Stimulated activated naive B cell treated with anti-CD40 and anti-IgM and Interleukin-4, amounts not matched to agents 10 μg/mL and 1 μg/mL and 100 μg/mL, for 72 hours (primary cell): Measurements from ENCODE around the gene NEURL3.

Experiments used
- ATAC-seq, 2 donors: fragments of 150-1000 bp; cut with Tn5 transposase; replicated peaks; 2 replicates each; pipeline ENCODE4 v1.10.0; 2021; ENCODE audit warnings: moderate library complexity in 1 of 2
- DNase-seq: peaks from one replicate; pipeline ENCODE4 v3.0.0; 2021
- H3K27ac Mint-ChIP-seq: one replicate; pipeline ENCODE4 v1.8.0; 2022; ENCODE audit warnings: mild to moderate bottlenecking, mixed read lengths
- H3K27me3 Mint-ChIP-seq, 2 donors: one replicate each; pipeline ENCODE4 v1.8.0; 2022; ENCODE audit warnings: mixed read lengths in 2 of 2
- H3K36me3 Mint-ChIP-seq, 2 donors: one replicate each; pipeline ENCODE4 v1.8.0; 2022; ENCODE audit warnings: mixed read lengths in 2 of 2, mild to moderate bottlenecking in 1 of 2
- H3K4me1 Mint-ChIP-seq, 2 donors: one replicate each; pipeline ENCODE4 v1.8.0; 2022; ENCODE audit warnings: mixed read lengths in 2 of 2, mild to moderate bottlenecking in 1 of 2
- H3K4me3 Mint-ChIP-seq, 2 donors: one replicate each; pipeline ENCODE4 v1.8.0; 2022; ENCODE audit warnings: mild to moderate bottlenecking in 2 of 2, mixed read lengths in 2 of 2, moderate library complexity in 1 of 2
- H3K9me3 Mint-ChIP-seq, 2 donors: one replicate each; pipeline ENCODE4 v1.8.0; 2022; ENCODE audit warnings: mixed read lengths in 2 of 2, mild to moderate bottlenecking in 1 of 2

The NEURL3 gene

GRCh38 chr2:96510931-96511595 lies 5.9 kb upstream of the NEURL3 start:
- H3K9me3 Mint-ChIP-seq: no peaks in the 10 kb centered on the region
- H3K4me1 Mint-ChIP-seq: peaks cover 17 to 28% of the 10 kb centered on the region in 2 donors
- DNase-seq: no peak
- no peak overlapping the region for H3K4me3 Mint-ChIP-seq
- no peak overlapping the region for H3K27ac Mint-ChIP-seq
- H3K36me3 Mint-ChIP-seq: peaks cover 0 to 3% of the 10 kb centered on the region in 2 donors
- H3K27me3 Mint-ChIP-seq: peaks cover 24 to 27% of the 10 kb centered on the region in 2 donors
- no peak for ATAC-seq

DNA sequence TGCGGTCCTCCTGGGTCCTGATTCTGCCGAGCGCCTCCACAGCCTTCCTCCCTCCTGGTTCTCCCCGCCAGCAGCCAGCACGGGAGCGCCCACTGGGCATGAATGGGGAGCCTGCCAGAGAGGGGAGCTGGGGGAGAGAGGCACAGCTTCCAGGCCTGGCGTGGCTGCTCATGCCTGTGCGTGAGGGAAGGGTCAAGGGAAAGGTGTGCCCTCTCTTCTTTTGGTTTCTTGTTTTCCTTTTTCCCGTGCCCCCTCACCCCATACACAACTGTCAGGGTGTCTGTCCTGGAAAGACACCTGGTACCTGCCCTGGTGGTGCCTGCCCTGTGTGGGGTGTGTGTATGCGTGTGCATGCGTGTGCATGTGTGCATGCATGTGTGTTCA lies 4.7 kb upstream of the NEURL3 start:
- no peak for ATAC-seq
- peak overlapping the region; percentile 20 to 56 for H3K4me3 Mint-ChIP-seq

GRCh38 chr2:96509114-96509846 lies 4.1 kb upstream of the NEURL3 start:
- Mint-ChIP-seq H3K36me3 (no peaks in the 10 kb centered on the region), H3K9me3 (no peaks in the 10 kb centered on the region), H3K4me1 (peaks cover 26 to 38% of the 10 kb centered on the region in 2 donors), H3K27ac (no peak overlapping the region), H3K27me3 (peaks cover 24 to 27% of the 10 kb centered on the region in 2 donors), H3K4me3 (peak overlapping the region; percentile 50 to 63)
- DNase-seq: peak; percentile 71
- ATAC-seq: peak; percentile 74 to 76

More for the DNA sequence above, 4.7 kb upstream of the NEURL3 start:
- Mint-ChIP-seq H3K36me3 (no peaks in the 10 kb centered on the region), H3K4me1 (peaks cover 24 to 36% of the 10 kb centered on the region in 2 donors), H3K27me3 (peaks cover 24 to 27% of the 10 kb centered on the region in 2 donors), H3K27ac (no peak overlapping the region), H3K9me3 (no peaks in the 10 kb centered on the region)
- DNase-seq: no peak

- no peak for ATAC-seq
- Mint-ChIP-seq H3K36me3 (no peaks in the 10 kb centered on the region), H3K27ac (peak overlapping the region; percentile 31), H3K4me1 (peaks cover 26 to 38% of the 10 kb centered on the region in 2 donors), H3K27me3 (peaks cover 24 to 27% of the 10 kb centered on the region in 2 donors), H3K9me3 (no peaks in the 10 kb centered on the region), H3K4me3 (peak overlapping the region; percentile 15 to 50)
- DNase-seq: no peak
Observed at GRCh38 chr2:96508521-96509113, 3.5 kb upstream of the NEURL3 start.

DNA sequence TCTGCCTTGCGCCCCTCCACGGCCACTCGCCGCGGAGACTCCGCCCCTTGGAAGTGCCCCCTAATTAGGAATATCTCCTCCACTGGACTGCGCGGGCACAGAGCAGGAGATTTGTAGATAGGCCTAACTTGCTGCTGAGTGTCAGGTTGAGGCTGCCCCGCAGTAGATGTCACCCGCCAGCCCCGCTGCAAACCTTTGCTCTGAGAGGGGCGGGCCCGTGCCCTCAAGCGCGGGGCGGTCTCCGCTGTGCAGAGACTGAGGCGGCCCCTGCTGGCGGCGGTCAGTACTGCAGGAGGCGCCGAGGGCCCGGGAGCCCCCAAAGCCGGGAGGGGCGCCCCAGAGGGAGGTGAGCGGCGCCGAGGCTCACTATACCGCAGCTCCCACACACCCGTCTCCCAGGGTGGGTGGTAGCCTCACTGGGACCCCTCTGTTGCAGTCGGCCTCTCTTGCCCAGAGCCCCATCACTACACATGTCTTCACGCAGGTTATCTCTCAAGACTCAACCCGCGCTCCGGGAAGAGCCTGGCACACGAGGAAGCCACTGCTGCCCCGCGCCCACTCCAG lies 2.9 kb upstream of the NEURL3 start:
- peak overlapping the region; percentile 20 for H3K27ac Mint-ChIP-seq
- H3K36me3 Mint-ChIP-seq: no peaks in the 10 kb centered on the region
- H3K4me3 Mint-ChIP-seq: peak overlapping the region; percentile 69 to 81
- ATAC-seq (peak; percentile 87 to 91), DNase-seq (peak; percentile 76)
- H3K27me3 Mint-ChIP-seq: peaks cover 24 to 27% of the 10 kb centered on the region in 2 donors
- H3K9me3 Mint-ChIP-seq: no peaks in the 10 kb centered on the region
- peaks cover 28 to 44% of the 10 kb centered on the region in 2 donors for H3K4me1 Mint-ChIP-seq

DNA sequence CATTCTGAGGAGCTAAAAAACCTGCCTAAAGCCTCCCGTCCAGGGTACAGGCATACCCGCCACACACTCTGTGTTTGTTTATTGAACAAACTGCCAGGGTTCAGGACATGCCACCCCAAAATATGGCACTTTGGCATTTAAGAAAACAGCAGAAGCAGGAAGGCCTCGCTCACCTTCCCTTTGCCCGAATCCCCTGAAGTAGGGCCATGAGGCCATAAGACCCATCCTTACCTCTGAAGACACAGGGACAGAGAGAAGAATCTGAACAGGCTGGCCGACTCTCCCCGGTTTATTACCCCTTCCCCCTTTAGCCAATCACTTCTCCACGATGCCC lies 1.7 kb upstream of the NEURL3 start:
- peaks cover 24 to 27% of the 10 kb centered on the region in 2 donors for H3K27me3 Mint-ChIP-seq
- DNase-seq: no peak
- no peaks in the 10 kb centered on the region for H3K9me3 Mint-ChIP-seq
- no peak overlapping the region for H3K4me3 Mint-ChIP-seq
- no peaks in the 10 kb centered on the region for H3K36me3 Mint-ChIP-seq
- peaks cover 35 to 56% of the 10 kb centered on the region in 2 donors for H3K4me1 Mint-ChIP-seq
- no peak for ATAC-seq
- H3K27ac Mint-ChIP-seq: no peak overlapping the region

DNA sequence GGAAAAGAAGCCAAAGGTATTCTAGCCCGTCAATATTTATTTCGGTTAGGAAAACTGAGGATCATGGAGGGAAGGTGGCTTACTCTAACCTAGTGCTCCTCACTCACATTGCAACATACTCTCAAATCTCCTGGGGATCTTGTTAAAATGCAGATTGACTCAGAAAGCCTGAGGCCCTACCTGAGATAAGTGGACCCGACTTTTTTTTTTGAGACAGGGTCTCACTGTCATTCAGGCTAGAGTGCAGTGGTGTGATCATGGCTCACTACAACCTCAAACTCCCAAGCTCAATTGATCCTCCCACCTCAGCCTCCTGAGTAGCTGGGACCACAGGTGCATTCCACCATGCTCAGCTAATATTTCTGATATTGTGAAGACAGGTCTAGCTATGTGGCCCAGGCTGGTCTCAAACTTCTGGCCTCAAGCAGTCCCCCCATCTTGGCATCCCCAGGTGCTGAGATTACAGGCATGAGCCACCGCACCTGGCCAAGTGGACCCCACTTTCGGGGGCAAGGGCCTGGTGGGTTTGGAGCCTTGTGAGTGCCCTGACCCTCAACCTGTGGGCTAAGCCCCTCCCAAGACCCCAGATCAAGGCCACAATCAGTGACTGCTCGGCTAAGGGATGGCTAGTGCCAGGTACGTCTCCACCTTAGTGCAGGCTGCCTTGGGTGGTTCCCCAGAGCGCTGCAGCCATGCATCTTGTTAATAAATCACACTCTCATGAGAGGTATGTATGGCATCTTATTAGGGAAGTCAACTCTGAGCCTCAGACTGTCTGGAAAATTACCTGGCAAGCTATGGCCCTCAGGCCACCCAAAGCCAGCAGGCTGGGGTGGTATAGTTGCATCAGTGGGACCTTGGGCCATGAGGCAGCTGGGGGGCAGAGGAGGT lies 1.1 kb upstream of the NEURL3 start:
- H3K9me3 Mint-ChIP-seq: no peaks in the 10 kb centered on the region
- H3K27me3 Mint-ChIP-seq: peaks cover 22 to 25% of the 10 kb centered on the region in 2 donors
- ATAC-seq (no peak), DNase-seq (no peak)
- no peak overlapping the region for H3K4me3 Mint-ChIP-seq
- no peak overlapping the region for H3K27ac Mint-ChIP-seq
- H3K36me3 Mint-ChIP-seq: no peaks in the 10 kb centered on the region
- peaks cover 41 to 62% of the 10 kb centered on the region in 2 donors for H3K4me1 Mint-ChIP-seq

- no peak for DNase-seq
- peaks cover 33 to 50% of the 10 kb centered on the region in 2 donors for H3K4me1 Mint-ChIP-seq
Observed at GRCh38 chr2:96503637-96504243, 1.4 kb downstream of the NEURL3 start.

DNA sequence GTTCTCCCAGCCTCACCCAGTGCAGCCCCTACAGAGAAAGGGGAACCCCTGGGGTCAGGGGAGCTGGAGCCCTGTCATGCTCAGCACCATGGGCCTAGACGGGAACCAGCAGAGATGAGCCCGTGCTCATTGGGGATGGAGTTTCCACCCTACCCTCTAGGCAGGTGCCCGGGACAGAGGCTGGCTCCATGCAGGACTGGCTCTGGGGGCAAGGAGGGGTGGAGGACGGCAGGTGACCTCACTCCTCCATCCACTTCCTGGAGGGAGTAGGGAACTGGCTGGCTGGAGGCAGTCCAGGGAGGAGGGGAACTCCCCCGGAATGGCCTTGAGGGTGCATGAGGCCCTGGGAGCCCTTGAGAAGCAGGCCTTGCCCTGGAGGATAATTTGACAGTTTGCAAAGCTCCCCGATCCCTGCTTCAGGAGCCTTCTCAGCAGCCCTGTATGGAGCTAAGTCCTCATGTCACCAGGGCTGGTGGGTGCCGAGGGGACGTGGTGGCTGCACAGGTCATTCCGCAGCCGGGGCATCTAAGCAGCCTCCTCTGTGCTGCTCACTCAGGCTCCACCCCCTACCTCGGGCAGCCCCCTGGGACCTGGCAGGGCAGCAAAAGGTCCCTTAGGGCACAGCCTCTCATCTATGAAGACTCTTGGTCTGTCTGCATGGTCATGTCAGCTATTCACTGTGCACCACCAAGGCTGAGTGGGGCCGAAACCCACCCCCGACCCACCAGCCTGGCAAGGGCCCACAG lies 2.1 kb downstream of the NEURL3 start:
- DNase-seq (no peak), ATAC-seq (peak in 1 of 2 donors; percentile 32)
- no peaks in the 10 kb centered on the region for H3K9me3 Mint-ChIP-seq
- peaks cover 5 to 9% of the 10 kb centered on the region in 2 donors for H3K27me3 Mint-ChIP-seq
- H3K4me3 Mint-ChIP-seq: no peak overlapping the region
- no peak overlapping the region for H3K27ac Mint-ChIP-seq
- H3K36me3 Mint-ChIP-seq: no peaks in the 10 kb centered on the region
- H3K4me1 Mint-ChIP-seq: peaks cover 33 to 45% of the 10 kb centered on the region in 2 donors

More at GRCh38 chr2:96503637-96504243, 1.4 kb downstream of the NEURL3 start:
- Mint-ChIP-seq H3K9me3 (no peaks in the 10 kb centered on the region), H3K27ac (no peak overlapping the region), H3K36me3 (no peaks in the 10 kb centered on the region), H3K4me3 (no peak overlapping the region), H3K27me3 (peaks cover 5 to 10% of the 10 kb centered on the region in 2 donors)
- ATAC-seq: no peak

- Mint-ChIP-seq H3K4me1 (peaks cover 30 to 37% of the 10 kb centered on the region in 2 donors), H3K27ac (peak overlapping the region; percentile 48), H3K9me3 (no peaks in the 10 kb centered on the region), H3K36me3 (no peaks in the 10 kb centered on the region), H3K27me3 (peaks cover 5 to 9% of the 10 kb centered on the region in 2 donors), H3K4me3 (peak overlapping the region in 1 of 2 donors; percentile 2)
- no peak for DNase-seq
- peak; percentile 43 to 47 for ATAC-seq
Observed at GRCh38 chr2:96501886-96502810, 3.0 kb downstream of the NEURL3 start.

GRCh38 chr2:96501471-96501874 lies 3.7 kb downstream of the NEURL3 start:
- no peak for DNase-seq
- Mint-ChIP-seq H3K27me3 (peaks cover 5 to 9% of the 10 kb centered on the region in 2 donors), H3K4me3 (peak overlapping the region in 1 of 2 donors; percentile 2), H3K27ac (no peak overlapping the region), H3K4me1 (peaks cover 30 to 37% of the 10 kb centered on the region in 2 donors), H3K9me3 (no peaks in the 10 kb centered on the region), H3K36me3 (no peaks in the 10 kb centered on the region)
- ATAC-seq: peak; percentile 84 to 86
